Measurements from ENCODE around the gene HIVEP3. TPM values are rescaled to one million over a fixed set of nuclear protein-coding genes. Genes with fewer than 3 reads are reported as not detected.
"Not testable (repeated sequence)": the region's sequence is repeated elsewhere in the genome, so short reads cannot be mapped to it uniquely, and the experiment has no call there.

The HIVEP3 gene
- total RNA-seq, 1 experiment from 2014 or later: 1.2 TPM

- Mint-ChIP-seq H3K27ac (ENCODE audit: low read depth, unreplicated experiment) (no peak overlapping the region), H3K4me1 (ENCODE audit: insufficient read depth, unreplicated experiment) (peaks cover 16% of the 10 kb centered on the region), H3K36me3 (ENCODE audit: insufficient read depth, unreplicated experiment) (no peaks in the 10 kb centered on the region), H3K27me3 (ENCODE audit: insufficient read depth, unreplicated experiment) (peaks cover 12% of the 10 kb centered on the region), H3K9me3 (ENCODE audit: unreplicated experiment) (no peaks in the 10 kb centered on the region), H3K4me3 (ENCODE audit: unreplicated experiment) (no peak overlapping the region)
- no peak for TF ChIP-seq CTCF (IDR thresholded peaks at IDR 0.05; ENCODE audit: unreplicated experiment)
- ChIA-PET CTCF (no interaction called here), POLR2A (no interaction called here)
- BruUV-seq (replicated peaks): no TSS peak
- intact Hi-C loops (cut with micrococcal nuclease): no loop called here
- no peak for DNase-seq (ENCODE audit: unreplicated experiment)
Observed at GRCh38 chr1:41952208-41952607, 33.5 kb upstream of the HIVEP3 start.

- DNase-seq (ENCODE audit: unreplicated experiment); POLR2A ChIA-PET; H3K27ac Mint-ChIP-seq (ENCODE audit: low read depth, unreplicated experiment); H3K9me3 Mint-ChIP-seq (ENCODE audit: unreplicated experiment); intact Hi-C loops (cut with micrococcal nuclease); H3K4me3 Mint-ChIP-seq (ENCODE audit: unreplicated experiment); H3K36me3 Mint-ChIP-seq (ENCODE audit: insufficient read depth, unreplicated experiment); CTCF ChIA-PET; BruUV-seq (replicated peaks): not testable (repeated sequence)
- Mint-ChIP-seq H3K27me3 (ENCODE audit: insufficient read depth, unreplicated experiment) (peaks cover 12% of the 10 kb centered on the region), H3K4me1 (ENCODE audit: insufficient read depth, unreplicated experiment) (peaks cover 15% of the 10 kb centered on the region)
Observed at GRCh38 chr1:41951492-41951891, 32.8 kb upstream of the HIVEP3 start.

GRCh38 chr1:41950820-41951219, 32.1 kb upstream of the HIVEP3 start:
- DNase-seq (ENCODE audit: unreplicated experiment): no peak
- Mint-ChIP-seq H3K4me3 (ENCODE audit: unreplicated experiment) (no peak overlapping the region), H3K27me3 (ENCODE audit: insufficient read depth, unreplicated experiment) (peaks cover 12% of the 10 kb centered on the region), H3K9me3 (ENCODE audit: unreplicated experiment) (no peaks in the 10 kb centered on the region), H3K4me1 (ENCODE audit: insufficient read depth, unreplicated experiment) (peaks cover 13% of the 10 kb centered on the region), H3K36me3 (ENCODE audit: insufficient read depth, unreplicated experiment) (no peaks in the 10 kb centered on the region), H3K27ac (ENCODE audit: low read depth, unreplicated experiment) (no peak overlapping the region)
- intact Hi-C loops (cut with micrococcal nuclease): no loop called here
- POLR2A ChIA-PET: no interaction called here
- BruUV-seq (replicated peaks): no TSS peak
- TF ChIP-seq CTCF (IDR thresholded peaks at IDR 0.05; ENCODE audit: unreplicated experiment): no peak
- CTCF ChIA-PET: no interaction called here

GRCh38 chr1:41945946-41946345, 27.2 kb upstream of the HIVEP3 start:
- H3K36me3 Mint-ChIP-seq (ENCODE audit: insufficient read depth, unreplicated experiment); DNase-seq (ENCODE audit: unreplicated experiment); H3K27ac Mint-ChIP-seq (ENCODE audit: low read depth, unreplicated experiment); BruUV-seq (replicated peaks); H3K4me1 Mint-ChIP-seq (ENCODE audit: insufficient read depth, unreplicated experiment); CTCF ChIA-PET; intact Hi-C loops (cut with micrococcal nuclease); H3K9me3 Mint-ChIP-seq (ENCODE audit: unreplicated experiment); POLR2A ChIA-PET; H3K4me3 Mint-ChIP-seq (ENCODE audit: unreplicated experiment): not testable (repeated sequence)
- H3K27me3 Mint-ChIP-seq (ENCODE audit: insufficient read depth, unreplicated experiment): peaks cover 11% of the 10 kb centered on the region

GRCh38 chr1:41943717-41944116, 25.0 kb upstream of the HIVEP3 start:
- Mint-ChIP-seq H3K27ac (ENCODE audit: low read depth, unreplicated experiment) (no peak overlapping the region), H3K27me3 (ENCODE audit: insufficient read depth, unreplicated experiment) (peaks cover 14% of the 10 kb centered on the region), H3K9me3 (ENCODE audit: unreplicated experiment) (no peaks in the 10 kb centered on the region), H3K36me3 (ENCODE audit: insufficient read depth, unreplicated experiment) (no peaks in the 10 kb centered on the region), H3K4me1 (ENCODE audit: insufficient read depth, unreplicated experiment) (no peaks in the 10 kb centered on the region), H3K4me3 (ENCODE audit: unreplicated experiment) (no peak overlapping the region)
- DNase-seq (ENCODE audit: unreplicated experiment): no peak
- TF ChIP-seq CTCF (IDR thresholded peaks at IDR 0.05; ENCODE audit: unreplicated experiment): no peak
- CTCF ChIA-PET: interaction anchor here (0.6 kb wide), 1 partner anchor 298 kb away, joined by 4 read pairs; no protein-coding TSS in a partner anchor
- no TSS peak for BruUV-seq (replicated peaks)
- POLR2A ChIA-PET: no interaction called here
- intact Hi-C loops (cut with micrococcal nuclease): no loop called here

Measured in MCF 10A (cell line).